Measurements from ENCODE around the gene DCC. TPM values are rescaled to one million over a fixed set of nuclear protein-coding genes. Genes with fewer than 3 reads are reported as not detected.

Gene DCC
- total RNA-seq, 1 donor from 2014 or later = 14.7 TPM

DNA sequence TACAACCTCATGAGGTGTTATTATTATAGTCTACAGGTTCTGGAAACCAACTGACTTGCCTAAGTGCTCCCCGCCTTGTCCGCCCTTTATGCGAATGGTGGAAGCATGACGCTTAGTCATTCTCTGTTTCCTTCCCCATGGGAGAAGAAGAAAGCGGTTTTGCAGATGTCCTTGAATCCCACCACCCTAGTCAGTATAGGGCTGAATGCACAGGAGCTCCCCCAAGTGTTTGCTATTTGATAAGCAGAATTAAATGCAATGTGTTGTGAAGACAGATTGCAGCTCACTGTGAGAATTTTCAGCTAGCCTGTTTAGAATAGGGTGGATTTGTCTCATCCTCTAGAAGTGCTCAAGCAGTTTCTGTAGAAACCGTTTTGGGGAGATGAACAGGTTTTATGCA is 652.0 kb downstream of the DCC start:
- no peak for TF ChIP-seq CTCF (IDR thresholded peaks at IDR 0.05; ENCODE audit: unreplicated experiment)
- H3K4me1 Mint-ChIP-seq (ENCODE audit: unreplicated experiment) = no peaks in the 10 kb centered on the region
- no peak overlapping the region for H3K27ac Mint-ChIP-seq (ENCODE audit: unreplicated experiment)
- H3K4me3 Mint-ChIP-seq (ENCODE audit: unreplicated experiment) = no peak overlapping the region
- no peaks in the 10 kb centered on the region for H3K9me3 Mint-ChIP-seq (ENCODE audit: unreplicated experiment)
- H3K36me3 Mint-ChIP-seq (ENCODE audit: low read depth, unreplicated experiment) = no peaks in the 10 kb centered on the region
- no peaks in the 10 kb centered on the region for H3K27me3 Mint-ChIP-seq (ENCODE audit: unreplicated experiment)
- DNase-seq (ENCODE audit: low spot score) = peak; percentile 36

DNA sequence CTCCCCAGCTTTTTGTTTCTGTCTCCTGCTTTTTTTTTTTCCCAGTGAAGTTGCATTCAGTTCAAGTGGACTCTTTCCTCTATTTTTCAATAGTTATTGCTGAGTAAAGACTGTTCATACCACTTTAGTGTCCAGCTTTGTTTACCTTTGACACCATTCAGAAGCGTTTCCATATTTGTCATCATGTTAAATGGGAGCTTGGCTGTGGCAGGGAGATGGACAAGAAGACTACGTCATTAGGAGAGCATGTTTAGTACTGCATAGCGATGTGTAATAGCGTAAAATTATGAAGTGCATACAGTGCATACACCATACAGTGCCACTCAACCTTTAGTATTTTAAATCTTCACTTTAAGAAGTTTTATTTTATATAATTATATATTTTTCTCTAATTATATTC is 655.9 kb downstream of the DCC start:
- no peak for DNase-seq (ENCODE audit: low spot score)

DNA sequence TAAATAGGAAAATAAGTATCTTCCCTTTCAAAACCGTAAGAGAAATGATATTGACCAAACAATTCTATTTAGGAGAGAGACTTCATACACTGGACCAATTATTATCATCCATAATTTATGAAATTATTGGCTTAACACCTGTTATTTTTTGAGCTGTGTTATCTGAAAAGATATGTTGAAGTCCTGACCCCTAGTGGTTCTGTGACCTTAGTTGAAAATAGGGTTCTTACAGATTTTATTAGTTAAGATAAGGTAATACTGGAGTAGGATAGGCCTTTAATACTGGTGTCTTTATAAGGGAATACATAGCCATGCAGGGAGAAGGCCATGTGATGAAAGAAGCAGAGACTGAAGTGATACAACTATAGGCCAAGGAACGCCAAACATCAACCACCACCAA is 659.6 kb downstream of the DCC start:
- Mint-ChIP-seq H3K4me1 (ENCODE audit: unreplicated experiment) (no peaks in the 10 kb centered on the region), H3K27ac (ENCODE audit: unreplicated experiment) (no peak overlapping the region), H3K27me3 (ENCODE audit: unreplicated experiment) (no peaks in the 10 kb centered on the region), H3K4me3 (ENCODE audit: unreplicated experiment) (no peak overlapping the region), H3K36me3 (ENCODE audit: low read depth, unreplicated experiment) (no peaks in the 10 kb centered on the region), H3K9me3 (ENCODE audit: unreplicated experiment) (no peaks in the 10 kb centered on the region)
- TF ChIP-seq CTCF (IDR thresholded peaks at IDR 0.05; ENCODE audit: unreplicated experiment) = no peak
- DNase-seq (ENCODE audit: low spot score) = no peak

More for the DNA sequence above, 655.9 kb downstream of the DCC start:
- no peaks in the 10 kb centered on the region for H3K4me1 Mint-ChIP-seq (ENCODE audit: unreplicated experiment)
- no peaks in the 10 kb centered on the region for H3K9me3 Mint-ChIP-seq (ENCODE audit: unreplicated experiment)
- H3K36me3 Mint-ChIP-seq (ENCODE audit: low read depth, unreplicated experiment) = no peaks in the 10 kb centered on the region
- no peak overlapping the region for H3K27ac Mint-ChIP-seq (ENCODE audit: unreplicated experiment)
- H3K4me3 Mint-ChIP-seq (ENCODE audit: unreplicated experiment) = no peak overlapping the region
- no peak for TF ChIP-seq CTCF (IDR thresholded peaks at IDR 0.05; ENCODE audit: unreplicated experiment)
- H3K27me3 Mint-ChIP-seq (ENCODE audit: unreplicated experiment) = no peaks in the 10 kb centered on the region

- Mint-ChIP-seq H3K9me3 (ENCODE audit: unreplicated experiment) (no peaks in the 10 kb centered on the region), H3K27me3 (ENCODE audit: unreplicated experiment) (no peaks in the 10 kb centered on the region), H3K27ac (ENCODE audit: unreplicated experiment) (no peak overlapping the region), H3K36me3 (ENCODE audit: low read depth, unreplicated experiment) (no peaks in the 10 kb centered on the region), H3K4me1 (ENCODE audit: unreplicated experiment) (no peaks in the 10 kb centered on the region), H3K4me3 (ENCODE audit: unreplicated experiment) (no peak overlapping the region)
- TF ChIP-seq CTCF (IDR thresholded peaks at IDR 0.05; ENCODE audit: unreplicated experiment) = no peak
- DNase-seq (ENCODE audit: low spot score) = no peak
Measured at GRCh38 chr18:53004798-53005197, 664.8 kb downstream of the DCC start.

GRCh38 chr18:53018791-53019190 is 678.8 kb downstream of the DCC start:
- Mint-ChIP-seq H3K4me3 (ENCODE audit: unreplicated experiment) (no peak overlapping the region), H3K9me3 (ENCODE audit: unreplicated experiment) (no peaks in the 10 kb centered on the region), H3K36me3 (ENCODE audit: low read depth, unreplicated experiment) (no peaks in the 10 kb centered on the region), H3K4me1 (ENCODE audit: unreplicated experiment) (no peaks in the 10 kb centered on the region), H3K27me3 (ENCODE audit: unreplicated experiment) (no peaks in the 10 kb centered on the region), H3K27ac (ENCODE audit: unreplicated experiment) (no peak overlapping the region)
- no peak for DNase-seq (ENCODE audit: low spot score)
- TF ChIP-seq CTCF (IDR thresholded peaks at IDR 0.05; ENCODE audit: unreplicated experiment) = no peak

Measured in endothelial cell (in vitro differentiated cells).